Measurements from ENCODE around the gene MSTO1.
A peak's percentile ranks its signal among the peaks of the same experiment; 100 is the strongest.
"Not testable (repeated sequence)": the region's sequence is repeated elsewhere in the genome, so short reads cannot be mapped to it uniquely, and the experiment has no call there.

Gene MSTO1

GRCh38 chr1:155609515-155610256 lies at the start of gene MSTO1:
Gene MSTO1, plus strand, starts transcription at chr1:155610218. Its CDS starts 31 bp downstream, at chr1:155610249.
- Histone ChIP-seq H3K9me3 (no peaks in the 10 kb centered on the region), H3K27me3 (ENCODE audit: low read depth) (no peaks in the 10 kb centered on the region), H3K4me3 (peak within 1 kb of the TSS; percentile 47), H3K36me3 (replicated peaks) (peaks cover 14% of the 10 kb centered on the region), H3K4me1 (peaks cover 9% of the 10 kb centered on the region)
- peak; percentile 97 to 98 for DNase-seq (ENCODE audit: low spot score in 2 of 2)
- in situ Hi-C loops (cut with MboI; ENCODE audit: low sequenced_read_pairs): no loop called here

GRCh38 chr1:155561779-155562580 lies 48.0 kb upstream of the MSTO1 start:
- peak; percentile 37 to 73 for DNase-seq (ENCODE audit: low spot score in 2 of 2)

DNA sequence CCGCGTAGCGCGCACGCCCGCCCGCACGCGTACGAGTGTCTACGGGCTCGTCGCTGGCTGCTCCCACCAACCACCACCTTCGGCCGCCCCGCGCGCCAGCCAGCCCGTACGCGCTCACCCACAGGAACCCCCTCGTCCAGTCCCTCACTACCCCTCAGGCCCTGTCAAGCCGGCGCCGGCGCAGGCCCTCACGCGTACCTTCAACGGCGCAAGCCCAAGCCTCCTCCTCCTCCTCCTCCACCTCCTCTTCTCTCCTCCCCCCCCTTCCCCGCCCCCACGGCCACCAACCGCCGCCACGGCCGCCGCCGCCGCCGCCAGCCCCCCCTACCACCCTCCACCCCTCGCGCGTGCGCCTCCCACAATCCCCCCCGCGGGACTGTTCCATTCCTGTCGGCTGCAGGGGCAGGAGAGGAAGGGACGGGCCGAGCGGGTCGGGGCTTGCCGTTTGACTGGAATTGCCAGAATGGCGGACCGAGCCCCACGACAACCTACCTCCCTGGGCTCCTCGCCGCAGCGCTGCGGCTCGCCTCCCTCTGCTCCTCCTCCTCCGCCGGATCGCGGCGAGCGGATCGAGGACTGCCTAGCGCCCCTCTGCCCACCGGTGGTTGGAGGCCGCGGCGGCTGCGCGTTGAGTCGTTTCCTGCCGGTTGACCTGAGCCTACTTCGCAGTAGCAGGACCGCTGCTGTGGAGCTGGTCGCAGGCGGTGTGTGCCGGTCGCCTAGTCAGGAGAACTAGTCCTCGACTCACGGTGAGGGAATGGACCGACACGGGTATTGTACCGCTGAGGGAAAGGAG lies 47.2 kb upstream of the MSTO1 start, which contains the start of gene ASH1L:
TSS of gene ASH1L (minus strand) at position 223 of the 796 bp plus-strand sequence. CDS start 41,284 bp downstream, outside the sequence.
- Histone ChIP-seq H3K27me3 (ENCODE audit: low read depth) (no peaks in the 10 kb centered on the region), H3K36me3 (replicated peaks) (0 out of 2 replicates have a peak, but pooled peaks cover 3% of the 10 kb centered on the region), H3K4me3 (peak within 1 kb of the TSS; percentile 98), H3K9me3 (no peaks in the 10 kb centered on the region; the same call in 1 of the 2 replicates), H3K4me1 (peaks cover 25% of the 10 kb centered on the region)
- DNase-seq (ENCODE audit: low spot score in 2 of 2): peak; percentile 84 to 97
- in situ Hi-C loops (cut with MboI; ENCODE audit: low sequenced_read_pairs): no loop called here

More at GRCh38 chr1:155561779-155562580, 48.0 kb upstream of the MSTO1 start:
- H3K27me3 ChIP-seq (ENCODE audit: low read depth); H3K36me3 ChIP-seq (replicated peaks); H3K9me3 ChIP-seq; in situ Hi-C loops (cut with MboI; ENCODE audit: low sequenced_read_pairs): not testable (repeated sequence)
- peak overlapping the region; percentile 98 for H3K4me3 ChIP-seq
- peaks cover 25% of the 10 kb centered on the region for H3K4me1 ChIP-seq

DNA sequence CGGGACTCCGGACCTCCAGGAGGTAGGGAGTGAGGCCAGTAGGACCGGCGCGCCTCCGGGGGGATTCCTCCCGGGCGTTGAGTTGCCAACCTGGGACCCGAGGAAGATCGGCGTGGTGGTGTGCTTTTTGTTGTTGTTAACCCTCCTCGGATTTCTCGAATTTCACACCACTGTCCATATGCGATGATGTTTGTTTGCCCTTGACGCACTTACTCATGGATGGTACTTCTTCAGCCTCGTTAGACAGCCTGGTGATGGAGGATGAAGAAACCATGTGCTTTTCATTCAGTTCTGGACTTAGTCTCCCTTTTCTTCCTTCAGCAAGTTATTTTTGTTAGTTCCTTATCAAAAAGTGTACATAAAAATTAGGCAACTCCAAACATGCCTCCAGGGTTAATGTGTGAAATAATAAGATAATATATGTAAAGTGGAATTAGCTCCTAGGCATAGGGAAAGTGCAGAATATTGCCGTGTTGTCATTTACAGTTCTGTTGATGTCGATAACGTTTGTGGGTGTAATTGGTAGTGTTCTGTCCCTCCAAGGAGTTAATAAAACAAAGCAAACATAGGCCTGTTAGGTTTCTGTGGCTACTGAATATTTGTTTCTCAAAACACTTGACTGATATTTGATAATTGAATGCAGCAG lies 46.5 kb upstream of the MSTO1 start:
- H3K36me3 ChIP-seq (replicated peaks); H3K9me3 ChIP-seq; H3K27me3 ChIP-seq (ENCODE audit: low read depth); in situ Hi-C loops (cut with MboI; ENCODE audit: low sequenced_read_pairs): not testable (repeated sequence)
- Histone ChIP-seq H3K4me1 (peaks cover 25% of the 10 kb centered on the region), H3K4me3 (peak overlapping the region; percentile 98)
- peak in 1 of 2 experiments; percentile 20 for DNase-seq (ENCODE audit: low spot score in 2 of 2)

- no peaks in the 10 kb centered on the region for H3K27me3 ChIP-seq (ENCODE audit: low read depth)
- H3K4me1 ChIP-seq: peaks cover 5% of the 10 kb centered on the region; the same call in 1 of the 2 replicates
- no peaks in the 10 kb centered on the region for H3K9me3 ChIP-seq
- H3K36me3 ChIP-seq (replicated peaks): peaks cover 23% of the 10 kb centered on the region
- H3K4me3 ChIP-seq: no peak overlapping the region
- in situ Hi-C loops (cut with MboI; ENCODE audit: low sequenced_read_pairs): no loop called here
- no peak for DNase-seq (ENCODE audit: low spot score in 2 of 2)
Observed at GRCh38 chr1:155569988-155570592, 39.9 kb upstream of the MSTO1 start.

GRCh38 chr1:155570593-155570990 lies 39.4 kb upstream of the MSTO1 start:
- in situ Hi-C loops (cut with MboI; ENCODE audit: low sequenced_read_pairs): no loop called here
- Histone ChIP-seq H3K9me3 (no peaks in the 10 kb centered on the region), H3K36me3 (replicated peaks) (peaks cover 23% of the 10 kb centered on the region), H3K4me1 (peaks cover under 1% of the 10 kb centered on the region; the same call in 1 of the 2 replicates), H3K27me3 (ENCODE audit: low read depth) (no peaks in the 10 kb centered on the region), H3K4me3 (no peak overlapping the region)
- DNase-seq (ENCODE audit: low spot score in 2 of 2): no peak

GRCh38 chr1:155574077-155574476 lies 35.9 kb upstream of the MSTO1 start:
- no peaks in the 10 kb centered on the region for H3K27me3 ChIP-seq (ENCODE audit: low read depth)
- in situ Hi-C loops (cut with MboI; ENCODE audit: low sequenced_read_pairs): no loop called here
- H3K36me3 ChIP-seq (replicated peaks): peaks cover 16% of the 10 kb centered on the region
- no peaks in the 10 kb centered on the region for H3K9me3 ChIP-seq
- no peak overlapping the region for H3K4me3 ChIP-seq
- no peak for DNase-seq (ENCODE audit: low spot score in 2 of 2)
- H3K4me1 ChIP-seq: no peaks in the 10 kb centered on the region; the same call in 1 of the 2 replicates

DNA sequence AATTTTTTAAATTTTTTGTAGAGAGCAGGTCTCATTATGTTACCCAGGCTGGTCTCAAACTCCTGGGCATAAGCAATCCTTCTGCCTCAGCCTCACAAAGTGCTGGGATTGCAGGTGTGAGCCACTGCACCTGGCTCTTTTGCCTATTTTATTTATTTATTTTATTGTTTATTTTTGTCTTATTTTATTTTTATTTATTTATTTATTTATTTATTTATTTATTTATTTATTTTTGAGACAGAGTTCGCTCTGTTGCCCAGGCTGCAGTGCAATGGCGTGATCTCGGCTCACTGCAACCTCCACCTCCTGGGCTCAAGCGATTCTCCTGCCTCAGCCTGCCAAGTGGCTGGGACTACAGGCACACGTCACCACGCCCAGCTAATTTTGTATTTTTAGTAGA lies 34.4 kb upstream of the MSTO1 start:
- H3K4me3 ChIP-seq; in situ Hi-C loops (cut with MboI; ENCODE audit: low sequenced_read_pairs); H3K36me3 ChIP-seq (replicated peaks); H3K4me1 ChIP-seq; H3K27me3 ChIP-seq (ENCODE audit: low read depth); DNase-seq (ENCODE audit: low spot score in 2 of 2); H3K9me3 ChIP-seq: not testable (repeated sequence)

DNA sequence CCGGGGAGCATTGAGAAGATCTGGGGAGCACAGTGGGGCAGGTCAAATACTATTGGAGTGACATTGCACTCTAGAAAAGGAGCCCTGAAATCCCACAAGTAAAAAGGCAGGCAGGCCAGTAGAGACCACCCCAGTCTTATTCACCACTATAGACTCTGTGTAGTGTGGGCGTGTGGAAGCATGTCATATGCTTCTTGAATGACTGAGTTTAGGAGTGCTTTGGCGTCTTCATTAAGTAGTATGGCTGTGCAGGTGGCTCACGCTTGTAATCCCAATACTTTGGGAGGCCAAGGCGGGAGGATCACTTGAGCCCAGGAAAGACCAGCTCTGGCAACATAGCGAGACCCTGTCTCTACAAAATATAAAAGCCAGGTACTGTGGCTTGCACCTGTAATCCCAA lies 26.2 kb upstream of the MSTO1 start:
- H3K4me3 ChIP-seq; DNase-seq (ENCODE audit: low spot score in 2 of 2); H3K27me3 ChIP-seq (ENCODE audit: low read depth); H3K4me1 ChIP-seq; in situ Hi-C loops (cut with MboI; ENCODE audit: low sequenced_read_pairs); H3K9me3 ChIP-seq; H3K36me3 ChIP-seq (replicated peaks): not testable (repeated sequence)

DNA sequence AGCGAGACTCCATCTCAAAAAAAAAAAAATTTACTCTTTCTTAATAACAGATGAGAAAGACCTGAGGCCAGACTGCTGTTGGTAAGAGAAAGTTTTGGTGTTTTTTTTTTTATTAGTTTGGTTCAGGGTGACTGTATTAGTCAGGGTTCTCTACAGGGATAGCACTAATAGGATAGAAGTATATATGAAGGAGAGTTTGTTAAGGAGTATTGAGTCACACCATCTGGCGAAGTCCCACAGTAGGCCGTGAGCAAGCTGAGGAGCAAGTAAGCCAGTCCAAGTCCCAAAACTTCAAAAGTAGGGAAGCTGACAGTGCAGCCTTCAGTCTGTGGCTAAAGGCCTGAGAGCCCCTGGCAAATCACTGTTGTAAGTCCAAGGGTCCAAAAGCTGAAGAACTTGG lies 20.7 kb upstream of the MSTO1 start:
- in situ Hi-C loops (cut with MboI; ENCODE audit: low sequenced_read_pairs); H3K9me3 ChIP-seq; H3K4me3 ChIP-seq; H3K27me3 ChIP-seq (ENCODE audit: low read depth); H3K4me1 ChIP-seq; DNase-seq (ENCODE audit: low spot score in 2 of 2); H3K36me3 ChIP-seq (replicated peaks): not testable (repeated sequence)

- H3K4me3 ChIP-seq; H3K27me3 ChIP-seq (ENCODE audit: low read depth); H3K9me3 ChIP-seq; H3K36me3 ChIP-seq (replicated peaks); H3K4me1 ChIP-seq; DNase-seq (ENCODE audit: low spot score in 2 of 2); in situ Hi-C loops (cut with MboI; ENCODE audit: low sequenced_read_pairs): not testable (repeated sequence)
Observed at GRCh38 chr1:155590516-155591247, 19.3 kb upstream of the MSTO1 start.

DNA sequence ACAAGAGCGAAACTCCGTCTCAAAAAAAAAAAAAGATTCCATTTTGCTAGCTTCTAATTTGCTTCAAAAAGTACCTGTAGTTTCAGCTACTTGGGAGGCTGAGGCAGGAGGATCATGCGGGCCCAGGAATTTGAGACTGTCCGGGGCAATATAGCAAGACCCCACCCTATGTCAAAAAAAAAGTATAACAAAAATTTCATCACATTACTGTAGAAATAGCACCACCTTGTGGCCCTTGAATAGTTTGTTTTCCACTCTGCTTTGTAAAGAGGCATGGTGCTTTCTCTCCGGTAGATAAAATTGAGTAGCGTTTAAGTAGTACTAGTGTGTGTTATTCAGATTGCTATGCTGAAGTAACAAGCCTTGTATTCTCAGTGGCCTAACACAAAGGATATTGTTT lies 18.2 kb upstream of the MSTO1 start:
- H3K27me3 ChIP-seq (ENCODE audit: low read depth): no peaks in the 10 kb centered on the region
- in situ Hi-C loops (cut with MboI; ENCODE audit: low sequenced_read_pairs): no loop called here
- peak; percentile 42 to 54 for DNase-seq (ENCODE audit: low spot score in 2 of 2)

More for the DNA sequence above, 18.2 kb upstream of the MSTO1 start:
- no peak overlapping the region for H3K4me3 ChIP-seq
- H3K36me3 ChIP-seq (replicated peaks): no peaks in the 10 kb centered on the region
- H3K4me1 ChIP-seq: peaks cover 7% of the 10 kb centered on the region
- H3K9me3 ChIP-seq: no peaks in the 10 kb centered on the region
